HG03039 (cell line): ENCODE results near the gene CASP3.

Experiments used
- ATAC-seq: cut with Tn5 transposase; IDR thresholded peaks from one replicate; pipeline ENCODE4 v1.9.1; 2021; ENCODE audit warnings: mild to moderate bottlenecking, moderate library complexity; ENCODE audit not compliant: unreplicated experiment

CASP3 gene

DNA sequence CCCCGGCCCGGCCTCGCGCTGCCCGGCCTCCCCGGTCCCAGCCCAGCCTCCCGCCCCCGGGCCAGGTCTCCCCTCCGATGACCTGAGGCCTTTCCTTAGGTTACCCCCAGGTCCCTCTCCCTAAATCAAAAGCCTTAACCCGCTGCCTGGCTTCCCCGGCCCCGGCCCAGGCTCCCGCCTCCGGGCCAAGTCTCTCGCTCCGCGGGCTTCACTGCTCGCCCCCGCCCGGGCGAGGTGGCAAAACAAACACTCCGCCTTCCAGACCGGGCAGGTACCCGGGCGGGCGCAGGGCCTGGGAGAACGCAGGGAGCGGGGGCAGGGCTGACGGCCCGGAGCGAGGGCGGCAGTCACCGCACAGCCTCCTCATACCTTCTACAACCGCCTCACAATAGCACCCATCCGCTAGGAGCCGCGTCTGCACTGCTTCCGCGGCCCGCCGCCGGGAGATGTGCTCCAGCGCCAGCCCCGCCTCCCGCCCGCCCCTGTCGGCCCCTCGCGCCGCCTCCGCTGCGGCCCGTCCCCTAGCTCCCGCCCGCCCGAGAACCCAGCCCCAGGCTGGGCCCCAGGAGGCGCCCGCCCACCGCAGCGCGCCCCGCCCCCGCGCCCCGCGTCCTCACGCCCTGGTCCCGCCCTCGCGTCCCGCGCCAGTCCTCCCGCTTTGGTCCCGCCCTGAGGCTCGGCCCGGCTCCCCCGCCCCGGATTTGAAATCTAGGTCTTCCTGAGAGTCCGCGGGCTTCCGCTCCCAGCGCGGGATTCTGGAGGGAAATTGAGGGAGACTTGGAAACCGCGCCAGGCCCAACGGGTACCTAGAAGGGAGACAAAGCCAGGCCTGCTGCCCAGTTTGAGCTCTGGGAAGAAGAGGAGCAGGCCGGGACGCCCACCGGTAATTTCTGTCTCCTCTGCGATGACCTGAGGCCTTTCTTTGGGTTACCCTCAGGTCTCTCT lies at the start of gene CASP3, which contains the start of gene PRIMPOL:
Gene CASP3 (minus strand): TSS at position 422 of the 945 bp plus-strand sequence. CDS start 10,994 bp downstream, outside the sequence.
Gene PRIMPOL (plus strand): TSS at position 713 of the 945 bp plus-strand sequence. CDS start 7,403 bp downstream, outside the sequence.
- ATAC-seq, result peak; percentile 82

- ATAC-seq, result no peak
Observed at GRCh38 chr4:184697956-184698355, 48.7 kb upstream of the CASP3 start.

GRCh38 chr4:184695178-184695896 lies 46.1 kb upstream of the CASP3 start:
- no peak for ATAC-seq

- ATAC-seq, result no peak
Observed at GRCh38 chr4:184694412-184694956, 45.2 kb upstream of the CASP3 start.

- no peak for ATAC-seq
Observed at GRCh38 chr4:184693056-184693455, 43.8 kb upstream of the CASP3 start.

- no peak for ATAC-seq
Observed at GRCh38 chr4:184689681-184690080, 40.4 kb upstream of the CASP3 start.

DNA sequence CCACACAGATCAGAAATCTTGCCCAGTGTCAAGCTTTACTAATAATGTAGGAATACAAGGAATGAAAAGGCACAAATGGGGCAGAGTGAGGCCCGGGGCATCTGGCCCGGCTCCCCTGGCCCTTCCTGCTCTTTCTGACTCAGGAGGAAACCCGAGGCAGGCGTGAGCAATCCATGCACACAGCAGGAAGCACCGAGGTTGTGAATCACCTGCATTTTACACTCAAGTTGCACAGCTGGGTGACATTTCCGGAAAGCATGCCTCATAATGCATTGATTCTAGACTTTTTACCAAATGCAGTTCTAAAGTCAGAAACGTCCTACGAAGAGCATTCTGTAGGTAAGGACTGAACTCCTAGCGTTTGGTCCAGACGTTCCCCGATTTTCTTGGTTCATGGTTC lies 39.2 kb upstream of the CASP3 start:
- ATAC-seq, result no peak

GRCh38 chr4:184688005-184688404 lies 38.8 kb upstream of the CASP3 start:
- no peak for ATAC-seq

GRCh38 chr4:184684491-184685189 lies 35.4 kb upstream of the CASP3 start:
- ATAC-seq, result no peak

GRCh38 chr4:184681916-184682315 lies 32.7 kb upstream of the CASP3 start:
- no peak for ATAC-seq

DNA sequence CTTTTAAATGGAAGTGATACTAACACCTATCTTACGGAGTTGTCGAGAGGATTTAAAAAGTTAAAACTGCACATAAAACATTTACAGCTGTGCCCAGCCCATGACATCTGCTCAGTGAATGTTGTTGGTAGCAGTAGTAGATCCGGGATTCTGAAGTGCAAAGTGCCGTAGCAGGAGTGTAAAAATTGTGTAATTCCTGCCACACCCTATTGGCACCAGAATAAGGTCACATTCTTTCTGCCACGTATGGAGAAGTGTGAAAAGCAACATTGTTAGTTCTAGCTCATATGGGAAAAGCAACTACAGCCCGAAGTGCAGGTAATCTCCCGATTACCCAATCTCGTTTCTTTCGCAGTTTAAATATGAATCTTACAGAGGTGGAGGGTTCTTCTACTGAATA lies 31.5 kb upstream of the CASP3 start:
- ATAC-seq, result no peak

DNA sequence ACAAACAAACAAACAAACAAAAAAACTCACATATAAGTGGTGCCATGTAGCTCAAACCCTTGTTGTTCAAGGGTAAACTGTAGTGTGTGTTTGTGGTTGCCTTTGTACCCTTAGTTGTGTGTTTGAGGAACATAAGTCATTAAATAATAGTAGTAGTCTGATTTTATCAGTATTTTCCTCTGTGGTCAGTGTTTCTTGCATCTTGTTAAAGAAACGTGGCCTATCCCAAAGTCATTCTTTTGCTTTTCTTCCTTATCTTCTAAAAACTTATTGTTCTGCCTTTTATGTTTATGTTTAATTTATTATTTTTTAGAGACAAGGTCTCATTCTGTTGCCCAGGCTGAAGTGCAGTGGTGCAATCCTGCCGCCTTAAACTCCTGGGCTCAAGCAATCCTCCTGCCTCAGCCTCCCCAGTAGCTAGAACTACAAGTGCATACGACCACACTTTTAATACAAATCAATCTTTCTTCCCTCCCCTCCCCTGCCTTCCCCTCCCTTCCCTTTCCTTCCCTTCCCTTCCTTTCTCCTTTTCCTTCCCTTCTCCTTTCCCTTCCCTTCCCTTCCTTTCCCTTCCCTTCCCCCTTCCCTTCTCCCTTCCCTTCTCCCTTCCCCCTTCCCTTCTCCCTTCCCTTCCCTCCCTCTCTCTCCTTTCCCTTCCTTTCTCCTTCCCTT lies 26.7 kb upstream of the CASP3 start:
- ATAC-seq, result no peak

DNA sequence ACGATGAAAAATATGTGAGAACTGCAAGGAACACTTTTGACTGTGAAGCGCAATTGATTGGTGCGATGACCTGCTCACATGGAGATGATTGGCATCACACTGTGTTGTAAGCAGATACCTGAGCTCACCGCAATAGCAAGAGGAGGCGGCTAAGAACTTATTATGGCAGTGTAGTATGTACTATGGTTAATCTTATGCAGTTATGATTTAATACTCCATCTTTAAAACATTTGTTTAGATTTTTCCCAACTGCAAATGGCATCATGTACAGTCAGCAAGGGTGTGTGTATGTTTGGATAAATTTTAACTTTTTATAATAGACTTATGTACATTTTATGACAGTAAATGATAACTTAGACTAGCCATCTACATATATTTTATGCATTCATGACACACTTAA lies 25.8 kb upstream of the CASP3 start:
- no peak for ATAC-seq

DNA sequence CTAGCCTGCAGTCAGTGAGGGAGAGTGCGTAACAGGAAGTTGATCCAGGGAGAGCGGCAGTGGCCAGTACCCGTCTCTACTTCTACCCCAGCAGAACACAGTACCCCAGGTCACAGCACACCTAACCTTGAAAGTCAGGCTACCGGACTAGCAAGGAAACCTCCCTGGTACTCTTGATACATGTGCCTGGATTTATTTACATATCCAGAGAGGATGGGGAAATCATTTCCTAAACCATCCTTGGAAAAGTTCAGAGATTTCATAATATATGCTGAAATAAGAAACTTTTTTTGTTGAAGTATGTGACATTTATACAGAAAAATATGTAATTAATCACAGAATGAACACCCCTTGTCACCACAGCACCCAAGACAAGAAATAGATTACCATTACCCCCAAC lies 24.8 kb upstream of the CASP3 start:
- ATAC-seq, result no peak

DNA sequence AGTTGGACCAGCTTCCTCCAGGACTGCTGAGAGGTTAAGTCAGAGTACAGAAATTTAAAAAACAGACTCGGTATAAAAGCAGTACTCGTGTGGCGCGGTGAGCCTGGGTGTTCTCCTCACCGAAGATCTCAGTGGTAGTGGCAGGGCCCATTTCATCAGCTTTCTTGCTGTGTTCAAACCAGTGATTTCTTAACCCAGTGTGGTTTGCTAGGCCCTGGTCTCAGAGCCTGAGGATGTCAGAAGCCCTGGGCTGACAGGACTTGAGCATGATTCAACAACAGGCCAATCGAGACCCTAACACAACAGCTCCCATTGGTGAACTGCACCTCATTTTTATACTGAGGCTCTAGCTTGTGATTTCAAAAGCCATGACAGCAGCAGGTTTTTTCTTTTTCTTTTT lies 23.5 kb upstream of the CASP3 start:
- no peak for ATAC-seq

DNA sequence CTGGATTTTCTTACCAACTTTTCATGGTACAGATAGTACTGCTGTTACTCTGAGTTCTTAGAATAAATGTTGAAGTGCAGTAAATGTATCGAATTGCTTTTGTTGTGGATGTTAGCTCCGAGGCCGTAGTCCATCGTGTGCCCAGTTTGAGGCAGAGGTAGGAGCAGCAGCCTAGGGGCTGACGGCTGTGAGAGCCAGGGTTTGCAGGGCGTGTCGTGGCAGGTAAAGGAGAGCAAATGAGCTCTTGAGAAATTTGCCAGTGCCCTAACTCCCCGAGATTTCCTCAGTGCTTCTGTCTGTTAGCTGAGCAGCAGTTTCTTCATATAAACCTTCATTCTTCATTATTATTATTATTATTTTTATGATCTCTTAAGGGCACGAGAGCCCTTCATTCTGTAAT lies 21.9 kb upstream of the CASP3 start:
- no peak for ATAC-seq

GRCh38 chr4:184669251-184669650 lies 20.0 kb upstream of the CASP3 start:
- no peak for ATAC-seq

GRCh38 chr4:184668511-184669114 lies 19.4 kb upstream of the CASP3 start:
- ATAC-seq, result no peak

GRCh38 chr4:184668096-184668495 lies 18.8 kb upstream of the CASP3 start:
- no peak for ATAC-seq

DNA sequence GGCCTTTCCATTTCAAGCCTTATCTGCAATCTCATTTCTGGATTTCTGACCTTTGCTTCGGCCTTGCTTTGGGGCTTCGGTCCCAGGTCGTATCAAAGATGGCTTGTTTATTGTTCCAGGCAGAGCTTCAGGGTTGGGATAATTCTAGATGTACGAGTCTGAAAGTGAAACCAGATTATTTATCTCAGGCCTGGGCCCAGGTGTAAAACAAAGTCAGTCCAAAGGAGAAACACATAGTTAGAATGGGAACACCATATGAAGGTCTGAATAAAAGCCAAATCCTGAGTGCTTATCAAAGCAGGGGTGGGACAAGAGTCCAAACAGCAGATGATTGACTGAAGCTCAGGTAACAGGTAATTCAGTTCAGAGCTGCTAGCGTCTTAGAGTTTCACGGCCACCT lies 17.4 kb upstream of the CASP3 start:
- no peak for ATAC-seq
